HCT116 (cell line): ENCODE data around the gene MPP2.

Source experiments
- ATF3 ChIP-seq: IDR thresholded peaks from 2 replicates; pipeline ENCODE4 v1.6.1; 2012
- CBX3 ChIP-seq: IDR thresholded peaks from 2 replicates; pipeline ENCODE4 v1.6.1; 2012; ENCODE audit warnings: low read depth
- CEBPB ChIP-seq: IDR thresholded peaks from 2 replicates; pipeline ENCODE4 v1.6.1; 2012; ENCODE audit warnings: low read depth
- CTCF ChIP-seq, 3 experiments: fragments of 200-600 bp in 1 of 3; sonication (generic) in 1 of 3; IDR thresholded peaks in 2 of 3; conservative IDR thresholded peaks in 1 of 3; 2 replicates each; pipeline ENCODE4 v1.5.1; 2012 to 2017; ENCODE audit warnings: low read depth in 2 of 3, low read length in 2 of 3, antibody characterized with exemption in 1 of 3, borderline replicate concordance in 1 of 3, control low read depth in 1 of 3, mild to moderate bottlenecking in 1 of 3, mixed read lengths in 1 of 3, mixed run types in 1 of 3, moderate library complexity in 1 of 3; ENCODE audit not compliant: insufficient read depth in 1 of 3
- EZH2 ChIP-seq: fragments of 200-600 bp; sonication (generic); IDR thresholded peaks from 2 replicates; pipeline ENCODE4 v1.6.1; 2017; ENCODE audit warnings: antibody characterized with exemption, mixed run types
- EZH2phosphoT487 ChIP-seq: fragments of 200-600 bp; IDR thresholded peaks from 2 replicates; pipeline ENCODE4 v1.6.1; 2018; ENCODE audit warnings: antibody characterized with exemption, borderline replicate concordance
- JUND ChIP-seq: IDR thresholded peaks from 2 replicates; pipeline ENCODE4 v1.6.1; 2012
- MAX ChIP-seq: IDR thresholded peaks from 2 replicates; pipeline ENCODE4 v1.6.1; 2012
- POLR2A ChIP-seq: IDR thresholded peaks from 2 replicates; pipeline ENCODE4 v1.7.0; 2011; ENCODE audit warnings: borderline replicate concordance; ENCODE audit not compliant: insufficient read depth, insufficient read length; ENCODE audit errors: extremely low read depth
- POLR2AphosphoS5 ChIP-seq: IDR thresholded peaks from 2 replicates; pipeline ENCODE4 v1.6.1; 2011; ENCODE audit warnings: mild to moderate bottlenecking, low read depth, low read length, moderate library complexity
- REST ChIP-seq: IDR thresholded peaks from 2 replicates; pipeline ENCODE4 v1.6.1; 2012; ENCODE audit warnings: low read depth
- SIN3A ChIP-seq: IDR thresholded peaks from 2 replicates; pipeline ENCODE4 v1.6.1; 2012; ENCODE audit warnings: low read depth
- TCF7L2 ChIP-seq: IDR thresholded peaks from 2 replicates; pipeline ENCODE4 v1.7.0; 2011; ENCODE audit warnings: borderline replicate concordance, inconsistent platforms; ENCODE audit not compliant: insufficient read depth, insufficient read length; ENCODE audit errors: extremely low read depth
- YY1 ChIP-seq: IDR thresholded peaks from 2 replicates; pipeline ENCODE4 v1.6.1; 2011; ENCODE audit warnings: low read length, low read depth, moderate library complexity, mild to moderate bottlenecking; ENCODE audit not compliant: insufficient replicate concordance; ENCODE audit errors: extremely low read depth

- TF ChIP-seq MAX (no peak), YY1 (no peak), CTCF (IDR thresholded peaks at IDR 0.05 in 2 of 3, conservative IDR thresholded peaks at IDR 0.05 in 1 of 3; ENCODE audit: borderline replicate concordance in 1 of 3, insufficient read depth in 1 of 3, low read depth in 2 of 3, low read length in 2 of 3) (no peak), CEBPB (no peak), POLR2AphosphoS5 (no peak), REST (no peak), POLR2A (no peak), EZH2 (no peak), EZH2phosphoT487 (no peak), ATF3 (no peak), JUND (no peak), CBX3 (no peak), TCF7L2 (no peak), SIN3A (no peak)
Observed at GRCh38 chr17:43825567-43825966, 81.8 kb downstream of the MPP2 start.
